HCT116 (cell line): ENCODE data around the gene NCDN. TPM values are rescaled to one million over a fixed set of nuclear protein-coding genes. Genes with fewer than 3 reads are reported as not detected.

Experiments
- total RNA-seq: library from RNA; stranded (reverse); gene quantifications from one replicate; pipeline ENCODE4 v1.2.1, GENCODE V29; 2021; ENCODE audit not compliant: unreplicated experiment

Gene NCDN
- total RNA-seq, 1 experiment from 2014 or later = 24.5 TPM

Other genes with a start within 250 kb of the NCDN start
- 35.6 TPM for gene KIAA0319L, start 396 bp upstream of the NCDN start, total RNA-seq
- gene TFAP2E, start 15.5 kb downstream of the NCDN start, total RNA-seq = 6.1 TPM
- 122 TPM for gene PSMB2, start 83.7 kb downstream of the NCDN start, total RNA-seq
- gene C1orf216, start 161.1 kb downstream of the NCDN start, total RNA-seq = 13.9 TPM
- 35.2 TPM for gene CLSPN, start 212.2 kb downstream of the NCDN start, total RNA-seq